ENCODE results near the gene STARD3NL. TPM values are rescaled to one million over a fixed set of nuclear protein-coding genes. Genes with fewer than 3 reads are reported as not detected.
"Not testable (repeated sequence)": the region's sequence is repeated elsewhere in the genome, so short reads cannot be mapped to it uniquely, and the experiment has no call there.

Gene STARD3NL
- total and polyA plus RNA-seq, 8 donors: 9.3 to 61.6 (median 23.8) TPM

DNA sequence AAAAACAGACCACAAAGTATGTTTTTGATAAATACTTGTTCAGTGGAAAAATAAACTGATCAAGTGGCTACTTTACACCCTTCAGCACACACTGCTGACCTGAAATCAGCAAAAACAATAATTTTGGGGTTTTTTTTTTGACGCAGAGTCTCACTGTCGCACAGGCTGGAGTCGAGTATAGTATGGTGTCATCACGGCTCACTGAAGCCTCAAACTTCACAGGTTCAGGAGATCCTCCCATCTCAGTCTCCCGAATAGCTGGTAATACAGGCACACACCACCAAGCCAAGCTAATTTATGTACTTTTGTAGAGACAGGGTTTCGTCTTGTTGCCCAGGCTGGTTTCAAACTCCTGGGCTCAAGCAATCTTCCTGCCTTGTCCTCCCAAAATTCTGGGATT is 64.8 kb downstream of the STARD3NL start:
- no peak for DNase-seq
- intact Hi-C loops (cut with DNase I; ENCODE audit: low total_unique reads): no loop called here
- Histone ChIP-seq H3K9me3 (no peaks in the 10 kb centered on the region), H3K27ac (no peak overlapping the region), H3K4me1 (no peaks in the 10 kb centered on the region), H3K27me3 (no peaks in the 10 kb centered on the region), H3K4me3 (no peak overlapping the region), H3K36me3 (no peaks in the 10 kb centered on the region)
- 80 to 92% (median 82%) methylated on average over 6 of the region's 6 CpGs for WGBS, 5 donors
- TF ChIP-seq, protein P1, sequence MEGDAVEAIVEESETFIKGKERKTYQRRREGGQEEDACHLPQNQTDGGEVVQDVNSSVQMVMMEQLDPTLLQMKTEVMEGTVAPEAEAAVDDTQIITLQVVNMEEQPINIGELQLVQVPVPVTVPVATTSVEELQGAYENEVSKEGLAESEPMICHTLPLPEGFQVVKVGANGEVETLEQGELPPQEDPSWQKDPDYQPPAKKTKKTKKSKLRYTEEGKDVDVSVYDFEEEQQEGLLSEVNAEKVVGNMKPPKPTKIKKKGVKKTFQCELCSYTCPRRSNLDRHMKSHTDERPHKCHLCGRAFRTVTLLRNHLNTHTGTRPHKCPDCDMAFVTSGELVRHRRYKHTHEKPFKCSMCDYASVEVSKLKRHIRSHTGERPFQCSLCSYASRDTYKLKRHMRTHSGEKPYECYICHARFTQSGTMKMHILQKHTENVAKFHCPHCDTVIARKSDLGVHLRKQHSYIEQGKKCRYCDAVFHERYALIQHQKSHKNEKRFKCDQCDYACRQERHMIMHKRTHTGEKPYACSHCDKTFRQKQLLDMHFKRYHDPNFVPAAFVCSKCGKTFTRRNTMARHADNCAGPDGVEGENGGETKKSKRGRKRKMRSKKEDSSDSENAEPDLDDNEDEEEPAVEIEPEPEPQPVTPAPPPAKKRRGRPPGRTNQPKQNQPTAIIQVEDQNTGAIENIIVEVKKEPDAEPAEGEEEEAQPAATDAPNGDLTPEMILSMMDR (IDR thresholded peaks at IDR 0.05): no peak
- TF ChIP-seq POLR2AphosphoS5 (IDR thresholded peaks at IDR 0.05) (no peak), EP300 (IDR thresholded peaks at IDR 0.05) (no peak), POLR2A (IDR thresholded peaks at IDR 0.05) (no peak)

DNA sequence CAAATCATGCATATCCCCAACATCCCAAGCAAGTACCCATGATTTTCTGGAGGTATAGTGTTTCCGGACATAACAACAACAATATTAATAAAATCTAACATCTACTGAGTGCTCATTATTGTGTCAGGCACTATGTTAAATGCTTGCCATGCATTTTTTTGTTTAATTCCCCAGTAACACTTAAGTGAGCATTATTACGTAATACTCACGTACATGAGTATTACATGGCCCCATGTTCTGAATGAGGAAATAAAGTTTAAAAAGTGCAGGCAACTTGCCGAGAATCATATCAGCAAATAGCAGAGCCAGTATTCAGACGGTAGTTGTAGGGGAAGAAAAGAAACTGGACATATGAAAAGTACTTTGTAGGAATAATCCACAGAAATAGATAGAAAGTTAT is 65.3 kb downstream of the STARD3NL start:
- not testable (repeated sequence) for H3K27ac ChIP-seq, H3K27me3 ChIP-seq
- WGBS, 5 donors: 38 to 54% (median 50%) methylated on average over 5 of the region's 5 CpGs

DNA sequence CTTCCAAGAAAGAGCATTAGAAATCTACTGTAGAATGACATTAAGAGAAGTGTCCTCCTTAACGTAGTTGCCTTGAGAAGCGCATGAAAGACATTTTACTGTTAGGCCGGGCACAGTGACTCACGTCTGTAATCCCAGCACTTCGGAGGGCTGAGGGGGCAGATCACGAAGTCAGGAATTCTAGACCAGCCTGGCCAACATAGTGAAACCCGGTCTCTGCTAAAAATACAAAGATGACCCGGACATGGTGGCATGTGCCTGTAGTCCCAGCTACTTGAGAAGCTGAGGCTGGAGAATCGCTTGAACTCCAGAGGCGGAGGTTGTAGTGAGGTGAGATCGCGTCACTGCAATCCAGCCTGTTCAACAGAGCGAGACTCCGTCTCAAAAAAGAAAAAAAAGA is 66.5 kb downstream of the STARD3NL start:
- Histone ChIP-seq H3K27ac (no peak overlapping the region), H3K27me3 (no peaks in the 10 kb centered on the region), H3K4me3 (no peak overlapping the region), H3K36me3 (no peaks in the 10 kb centered on the region), H3K4me1 (no peaks in the 10 kb centered on the region), H3K9me3 (no peaks in the 10 kb centered on the region)
- TF ChIP-seq, protein P1 (IDR thresholded peaks at IDR 0.05): no peak
- TF ChIP-seq EP300 (IDR thresholded peaks at IDR 0.05): no peak
- TF ChIP-seq POLR2AphosphoS5 (IDR thresholded peaks at IDR 0.05): no peak
- intact Hi-C loops (cut with DNase I; ENCODE audit: low total_unique reads): no loop called here
- 87 to 93% (median 90%) methylated on average over 14 of the region's 14 CpGs for WGBS, 5 donors
- DNase-seq: no peak

More for the DNA sequence above, 65.3 kb downstream of the STARD3NL start:
- H3K36me3 ChIP-seq; H3K4me3 ChIP-seq; H3K4me1 ChIP-seq; intact Hi-C loops (cut with DNase I; ENCODE audit: low total_unique reads); H3K9me3 ChIP-seq; DNase-seq: not testable (repeated sequence)

- Histone ChIP-seq H3K27me3 (no peaks in the 10 kb centered on the region), H3K9me3 (no peaks in the 10 kb centered on the region), H3K4me1 (no peaks in the 10 kb centered on the region), H3K36me3 (no peaks in the 10 kb centered on the region), H3K4me3 (no peak overlapping the region), H3K27ac (no peak overlapping the region)
- TF ChIP-seq POLR2AphosphoS5 (IDR thresholded peaks at IDR 0.05): no peak
- TF ChIP-seq EP300 (IDR thresholded peaks at IDR 0.05): no peak
- TF ChIP-seq, protein P1 (IDR thresholded peaks at IDR 0.05): no peak
- no peak for TF ChIP-seq POLR2A (IDR thresholded peaks at IDR 0.05)
- no peak for DNase-seq
- 41 to 55% (median 51%) methylated on average over 3 of the region's 3 CpGs for WGBS, 5 donors
- intact Hi-C loops (cut with DNase I; ENCODE audit: low total_unique reads): no loop called here
Observed at GRCh38 chr7:38245409-38245977, 67.4 kb downstream of the STARD3NL start.

DNA sequence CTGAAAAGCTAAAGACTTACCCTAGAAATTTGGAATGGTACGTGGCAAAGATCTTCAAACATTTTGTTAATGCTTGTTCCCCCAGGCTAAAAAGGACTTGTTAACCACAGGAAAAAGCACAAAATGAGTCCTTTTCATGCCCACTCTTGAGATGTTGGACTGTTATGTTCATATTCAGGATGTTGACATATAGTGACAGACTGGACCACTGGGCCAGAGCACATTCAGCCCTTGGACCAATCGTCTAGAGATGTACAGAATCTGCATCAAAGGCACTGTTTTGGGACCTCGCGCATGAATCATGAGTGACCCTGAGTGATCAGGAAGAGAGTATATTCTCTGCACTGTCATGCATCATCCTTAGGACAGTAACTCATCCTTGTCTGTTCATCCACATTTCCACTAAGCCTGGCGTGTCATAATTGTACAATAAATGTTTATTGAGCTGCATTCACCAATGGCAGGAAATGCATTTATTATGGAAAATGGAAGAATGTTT is 70.1 kb downstream of the STARD3NL start:
- no peak for DNase-seq
- H3K4me3 ChIP-seq: no peak overlapping the region
- H3K27ac ChIP-seq: no peak overlapping the region
- no peaks in the 10 kb centered on the region for H3K9me3 ChIP-seq
- H3K4me1 ChIP-seq: no peaks in the 10 kb centered on the region
- no peaks in the 10 kb centered on the region for H3K36me3 ChIP-seq
- 82 to 97% (median 89%) methylated on average over 5 of the region's 5 CpGs for WGBS, 5 donors
- intact Hi-C loops (cut with DNase I; ENCODE audit: low total_unique reads): no loop called here
- H3K27me3 ChIP-seq: no peaks in the 10 kb centered on the region
- TF ChIP-seq POLR2AphosphoS5 (IDR thresholded peaks at IDR 0.05) (no peak), POLR2A (IDR thresholded peaks at IDR 0.05) (no peak), EP300 (IDR thresholded peaks at IDR 0.05) (no peak)
- TF ChIP-seq, protein P1 (IDR thresholded peaks at IDR 0.05): no peak

GRCh38 chr7:38249849-38250248 is 71.8 kb downstream of the STARD3NL start:
- H3K9me3 ChIP-seq; DNase-seq; H3K4me3 ChIP-seq; H3K27me3 ChIP-seq; H3K27ac ChIP-seq; H3K36me3 ChIP-seq; H3K4me1 ChIP-seq; intact Hi-C loops (cut with DNase I; ENCODE audit: low total_unique reads): not testable (repeated sequence)
- WGBS, 5 donors: 58 to 79% (median 76%) methylated on average over 3 of the region's 3 CpGs
